Measurements from ENCODE around the gene CRY2.

The CRY2 gene

GRCh38 chr11:45915446-45915845, 68.2 kb downstream of the CRY2 start:
- peaks cover 11% of the 10 kb centered on the region for H3K4me1 ChIP-seq (ENCODE audit: insufficient read depth, low read length)
- peaks cover 9% of the 10 kb centered on the region; the same call in 1 of the 2 replicates for H3K36me3 ChIP-seq (ENCODE audit: insufficient read depth, low read length)
- H3K9ac ChIP-seq (ENCODE audit: low read depth, low read length) = no peak overlapping the region
- H3K9me3 ChIP-seq (ENCODE audit: control insufficient read depth, insufficient read depth, low read length) = no peaks in the 10 kb centered on the region

GRCh38 chr11:45917286-45917622, 70.0 kb downstream of the CRY2 start:
- H3K9ac ChIP-seq (ENCODE audit: low read depth, low read length) = peak overlapping the region; percentile 94
- H3K36me3 ChIP-seq (ENCODE audit: insufficient read depth, low read length) = peaks cover 9% of the 10 kb centered on the region; the same call in 1 of the 2 replicates
- no peaks in the 10 kb centered on the region for H3K9me3 ChIP-seq (ENCODE audit: control insufficient read depth, insufficient read depth, low read length)
- peaks cover 20% of the 10 kb centered on the region for H3K4me1 ChIP-seq (ENCODE audit: insufficient read depth, low read length)

GRCh38 chr11:45917623-45918330, 70.5 kb downstream of the CRY2 start, which contains the start of gene PEX16:
Gene PEX16, minus strand, starts transcription at chr11:45917877. Its CDS starts 66 bp downstream, at chr11:45917811.
- Histone ChIP-seq H3K9ac (ENCODE audit: low read depth, low read length) (peak within 1 kb of the TSS; percentile 94), H3K4me1 (ENCODE audit: insufficient read depth, low read length) (peaks cover 20% of the 10 kb centered on the region)

GRCh38 chr11:45918331-45918941, 71.2 kb downstream of the CRY2 start:
- Histone ChIP-seq H3K36me3 (ENCODE audit: insufficient read depth, low read length) (peaks cover 9% of the 10 kb centered on the region; the same call in 1 of the 2 replicates), H3K4me1 (ENCODE audit: insufficient read depth, low read length) (peaks cover 20% of the 10 kb centered on the region), H3K9me3 (ENCODE audit: control insufficient read depth, insufficient read depth, low read length) (no peaks in the 10 kb centered on the region), H3K9ac (ENCODE audit: low read depth, low read length) (peak overlapping the region; percentile 94)

More at GRCh38 chr11:45917623-45918330, 70.5 kb downstream of the CRY2 start, which contains the start of gene PEX16:
- Histone ChIP-seq H3K36me3 (ENCODE audit: insufficient read depth, low read length) (peaks cover 9% of the 10 kb centered on the region; the same call in 1 of the 2 replicates), H3K9me3 (ENCODE audit: control insufficient read depth, insufficient read depth, low read length) (no peaks in the 10 kb centered on the region)

- H3K36me3 ChIP-seq (ENCODE audit: insufficient read depth, low read length) = peaks cover 9% of the 10 kb centered on the region; the same call in 1 of the 2 replicates
- no peaks in the 10 kb centered on the region for H3K9me3 ChIP-seq (ENCODE audit: control insufficient read depth, insufficient read depth, low read length)
- peaks cover 20% of the 10 kb centered on the region for H3K4me1 ChIP-seq (ENCODE audit: insufficient read depth, low read length)
- H3K9ac ChIP-seq (ENCODE audit: low read depth, low read length) = peak overlapping the region; percentile 94; the same call in 1 of the 2 replicates
Observed at GRCh38 chr11:45918962-45919675, 71.8 kb downstream of the CRY2 start.

GRCh38 chr11:45919806-45920530, 72.7 kb downstream of the CRY2 start:
- H3K9me3 ChIP-seq (ENCODE audit: control insufficient read depth, insufficient read depth, low read length) = no peaks in the 10 kb centered on the region
- H3K36me3 ChIP-seq (ENCODE audit: insufficient read depth, low read length) = peaks cover 7% of the 10 kb centered on the region; the same call in 1 of the 2 replicates
- peaks cover 20% of the 10 kb centered on the region for H3K4me1 ChIP-seq (ENCODE audit: insufficient read depth, low read length)
- no peak overlapping the region for H3K9ac ChIP-seq (ENCODE audit: low read depth, low read length)

GRCh38 chr11:45920531-45921477, 73.5 kb downstream of the CRY2 start:
- peaks cover 2% of the 10 kb centered on the region; the same call in 1 of the 2 replicates for H3K36me3 ChIP-seq (ENCODE audit: insufficient read depth, low read length)
- H3K4me1 ChIP-seq (ENCODE audit: insufficient read depth, low read length) = peaks cover 20% of the 10 kb centered on the region
- H3K9me3 ChIP-seq (ENCODE audit: control insufficient read depth, insufficient read depth, low read length) = no peaks in the 10 kb centered on the region
- 0 out of 2 replicates have a peak overlapping the region, but pooled peaks have one; percentile 56 for H3K9ac ChIP-seq (ENCODE audit: low read depth, low read length)

- Histone ChIP-seq H3K9ac (ENCODE audit: low read depth, low read length) (peak overlapping the region; percentile 56), H3K9me3 (ENCODE audit: control insufficient read depth, insufficient read depth, low read length) (no peaks in the 10 kb centered on the region), H3K36me3 (ENCODE audit: insufficient read depth, low read length) (no peaks in the 10 kb centered on the region), H3K4me1 (ENCODE audit: insufficient read depth, low read length) (peaks cover 20% of the 10 kb centered on the region)
Observed at GRCh38 chr11:45921561-45922424, 74.5 kb downstream of the CRY2 start.

- H3K9me3 ChIP-seq (ENCODE audit: control insufficient read depth, insufficient read depth, low read length) = no peaks in the 10 kb centered on the region
- no peaks in the 10 kb centered on the region for H3K36me3 ChIP-seq (ENCODE audit: insufficient read depth, low read length)
- H3K4me1 ChIP-seq (ENCODE audit: insufficient read depth, low read length) = peaks cover 16% of the 10 kb centered on the region
- H3K9ac ChIP-seq (ENCODE audit: low read depth, low read length) = peak within 1 kb of the TSS; percentile 56
Observed at GRCh38 chr11:45922425-45923082, 75.3 kb downstream of the CRY2 start, which contains the start of gene LARGE2. Gene LARGE2, plus strand, starts transcription at chr11:45922656. Its CDS starts 227 bp downstream, at chr11:45922883.

- Histone ChIP-seq H3K9me3 (ENCODE audit: control insufficient read depth, insufficient read depth, low read length) (no peaks in the 10 kb centered on the region), H3K9ac (ENCODE audit: low read depth, low read length) (no peak overlapping the region), H3K4me1 (ENCODE audit: insufficient read depth, low read length) (peaks cover 14% of the 10 kb centered on the region), H3K36me3 (ENCODE audit: insufficient read depth, low read length) (no peaks in the 10 kb centered on the region)
Observed at GRCh38 chr11:45924036-45924915, 77.0 kb downstream of the CRY2 start.

GRCh38 chr11:45924927-45925326, 77.7 kb downstream of the CRY2 start:
- H3K36me3 ChIP-seq (ENCODE audit: insufficient read depth, low read length) = no peaks in the 10 kb centered on the region
- H3K4me1 ChIP-seq (ENCODE audit: insufficient read depth, low read length) = peaks cover 13% of the 10 kb centered on the region
- H3K9ac ChIP-seq (ENCODE audit: low read depth, low read length) = no peak overlapping the region
- no peaks in the 10 kb centered on the region for H3K9me3 ChIP-seq (ENCODE audit: control insufficient read depth, insufficient read depth, low read length)
